ENCODE data around the gene TRIM7. TPM values are rescaled to one million over a fixed set of nuclear protein-coding genes. Genes with fewer than 3 reads are reported as not detected.
A peak's percentile ranks its signal among the peaks of the same experiment; 100 is the strongest.
"Not testable (repeated sequence)": the region's sequence is repeated elsewhere in the genome, so short reads cannot be mapped to it uniquely, and the experiment has no call there.

Gene TRIM7
- total RNA-seq, 1 experiment from 2014 or later: 46.8 TPM

GRCh38 chr5:181181650-181182565 lies 23.1 kb downstream of the TRIM7 start:
- peak; percentile 80 for DNase-seq (ENCODE audit: extremely low read depth, low read depth)

- not testable (repeated sequence) for DNase-seq (ENCODE audit: extremely low read depth, low read depth)
Measured at GRCh38 chr5:181177559-181177958, 27.4 kb downstream of the TRIM7 start.

GRCh38 chr5:181176254-181176952 lies 28.6 kb downstream of the TRIM7 start:
- DNase-seq (ENCODE audit: extremely low read depth, low read depth): no peak

- peak; percentile 78 for DNase-seq (ENCODE audit: extremely low read depth, low read depth)
Measured at GRCh38 chr5:181173420-181174342, 31.3 kb downstream of the TRIM7 start.

- no peak for DNase-seq (ENCODE audit: extremely low read depth, low read depth)
Measured at GRCh38 chr5:181173027-181173419, 32.0 kb downstream of the TRIM7 start.

GRCh38 chr5:181171782-181172181 lies 33.2 kb downstream of the TRIM7 start:
- no peak for DNase-seq (ENCODE audit: extremely low read depth, low read depth)

GRCh38 chr5:181170996-181171395 lies 34.0 kb downstream of the TRIM7 start:
- no peak for DNase-seq (ENCODE audit: extremely low read depth, low read depth)

GRCh38 chr5:181170237-181170825 lies 34.7 kb downstream of the TRIM7 start:
- no peak for DNase-seq (ENCODE audit: extremely low read depth, low read depth)

GRCh38 chr5:181169459-181170236 lies 35.3 kb downstream of the TRIM7 start:
- peak; percentile 81 for DNase-seq (ENCODE audit: extremely low read depth, low read depth)

- no peak for DNase-seq (ENCODE audit: extremely low read depth, low read depth)
Measured at GRCh38 chr5:181168595-181169118, 36.3 kb downstream of the TRIM7 start.

- DNase-seq (ENCODE audit: extremely low read depth, low read depth): no peak
Measured at GRCh38 chr5:181167814-181168488, 37.0 kb downstream of the TRIM7 start.

GRCh38 chr5:181166812-181167733 lies 37.9 kb downstream of the TRIM7 start:
- DNase-seq (ENCODE audit: extremely low read depth, low read depth): no peak

- DNase-seq (ENCODE audit: extremely low read depth, low read depth): no peak
Measured at GRCh38 chr5:181164076-181164952, 40.7 kb downstream of the TRIM7 start.

- DNase-seq (ENCODE audit: extremely low read depth, low read depth): no peak
Measured at GRCh38 chr5:181163487-181164075, 41.4 kb downstream of the TRIM7 start.

- DNase-seq (ENCODE audit: extremely low read depth, low read depth): no peak
Measured at GRCh38 chr5:181161534-181162175, 43.3 kb downstream of the TRIM7 start.

All from NCI-H460 (cell line).